Stimulated activated naive CD4-positive, alpha-beta T cell (primary cell): ENCODE measurements around the gene KCNG1.
"Not testable (repeated sequence)": the region's sequence is repeated elsewhere in the genome, so short reads cannot be mapped to it uniquely, and the experiment has no call there.

Experiments
- DNase-seq, 6 experiments: peaks; one replicate each; lab custom pipeline; 2025; lab: John Stamatoyannopoulos, UW

KCNG1 gene

DNA sequence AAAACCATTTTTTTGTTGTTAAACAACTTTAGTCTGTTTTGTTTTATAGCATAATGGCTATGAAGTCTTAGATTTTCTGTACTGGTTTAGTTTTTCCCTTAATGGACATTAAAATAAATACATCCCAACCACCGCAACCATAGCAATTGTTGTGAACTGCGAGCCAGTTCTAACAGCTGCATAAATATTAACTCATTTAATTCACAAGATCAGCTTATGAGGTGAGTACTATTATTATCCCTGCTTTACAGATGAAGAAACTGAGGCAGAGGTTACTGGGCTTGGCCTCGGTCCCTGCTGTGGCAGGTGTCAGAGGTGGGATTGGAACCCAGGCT lies 41.2 kb downstream of the KCNG1 start:
- DNase-seq = no peak

DNA sequence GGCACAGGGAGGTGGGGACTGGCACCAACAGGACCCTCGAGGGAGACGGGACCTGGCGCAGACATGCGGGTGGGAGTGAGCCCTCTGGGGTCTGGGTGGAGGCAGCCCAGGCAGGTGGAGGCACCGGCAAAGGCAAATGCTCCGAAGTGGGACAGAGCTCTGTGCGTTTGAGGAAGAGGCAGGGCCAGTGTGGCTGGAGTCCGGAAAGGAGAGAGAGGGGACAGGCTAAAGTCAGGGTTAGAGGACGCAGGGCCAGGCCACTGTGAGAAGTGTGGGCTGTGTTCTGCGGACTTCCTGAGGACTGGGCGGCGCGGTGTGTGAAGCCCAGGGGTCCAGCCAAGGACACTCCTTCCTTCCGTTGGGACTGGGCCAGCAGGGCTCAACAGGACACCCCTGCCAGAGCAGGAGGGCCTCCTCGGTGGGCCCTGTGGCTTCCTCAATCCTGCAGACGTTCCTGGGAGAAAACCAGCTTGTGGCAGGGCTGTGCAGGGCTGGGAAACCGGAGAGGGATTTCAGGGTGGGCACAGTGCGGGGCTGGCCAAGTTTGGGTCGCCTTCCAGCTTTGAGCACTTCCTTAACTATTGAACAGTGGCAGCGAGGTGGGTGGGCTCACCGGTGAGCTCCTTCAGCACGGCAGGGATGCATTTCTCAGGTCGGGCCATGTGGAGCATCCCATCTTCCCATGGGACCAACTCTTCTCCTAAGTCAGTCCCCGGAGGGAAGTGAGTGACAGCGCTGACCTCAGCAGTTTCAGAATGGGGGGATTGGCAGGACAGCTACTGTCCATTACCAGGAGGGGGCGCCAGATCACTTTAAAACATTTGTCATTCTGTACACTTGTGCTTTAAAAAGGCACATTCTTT lies 41.8 kb downstream of the KCNG1 start:
- peak in 5 of 6 experiments; percentile 16 to 58 (median 36) for DNase-seq

DNA sequence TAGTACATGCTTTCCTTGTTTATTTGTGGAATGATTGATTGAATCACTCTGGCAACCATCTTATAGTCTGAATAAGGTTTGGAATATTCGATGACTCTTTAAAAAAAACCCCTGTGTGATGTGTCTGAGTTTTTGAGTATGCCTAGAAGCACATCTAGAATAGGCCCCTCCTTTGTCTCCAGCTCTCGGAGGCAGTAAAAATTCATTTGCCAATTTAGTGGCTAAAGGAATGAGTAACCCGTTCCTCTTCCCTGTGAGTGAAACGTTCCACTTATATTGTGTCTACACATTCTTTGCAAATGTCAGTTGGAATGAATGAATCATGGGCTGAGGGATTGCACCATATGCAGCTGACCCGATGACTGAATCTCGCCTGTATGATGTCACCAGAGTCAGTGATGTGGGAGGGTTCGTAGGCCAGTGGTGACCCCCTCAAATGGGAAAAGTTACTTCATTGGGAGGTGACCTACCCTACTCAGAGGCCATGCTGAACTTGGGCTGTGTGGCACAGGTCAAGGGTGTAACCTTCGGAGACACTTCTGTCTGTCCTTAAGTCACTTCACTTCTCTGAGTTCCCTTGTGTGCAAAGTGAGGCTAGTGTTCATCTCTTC lies 42.7 kb downstream of the KCNG1 start:
- no peak for DNase-seq

DNA sequence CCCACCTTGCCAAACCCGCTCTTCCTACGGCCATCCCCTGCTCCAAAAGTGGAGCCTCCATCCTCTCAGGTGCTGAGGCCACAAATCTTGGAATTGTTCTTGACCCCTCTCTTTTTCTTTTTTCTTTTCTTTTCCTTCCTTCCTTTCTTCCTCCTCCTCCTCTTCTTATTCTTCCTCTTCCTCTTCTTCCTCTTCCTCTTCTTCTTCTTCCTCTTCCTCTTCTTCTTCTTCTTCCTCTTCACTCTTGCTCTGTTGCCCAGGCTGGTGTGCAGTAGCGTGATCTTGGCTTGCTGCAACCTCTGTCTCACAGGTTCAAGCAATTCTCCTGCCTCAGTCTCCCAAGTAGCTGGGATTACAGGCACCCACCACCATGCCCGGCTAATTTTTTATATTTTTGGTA lies 44.4 kb downstream of the KCNG1 start:
- DNase-seq = not testable (repeated sequence)

DNA sequence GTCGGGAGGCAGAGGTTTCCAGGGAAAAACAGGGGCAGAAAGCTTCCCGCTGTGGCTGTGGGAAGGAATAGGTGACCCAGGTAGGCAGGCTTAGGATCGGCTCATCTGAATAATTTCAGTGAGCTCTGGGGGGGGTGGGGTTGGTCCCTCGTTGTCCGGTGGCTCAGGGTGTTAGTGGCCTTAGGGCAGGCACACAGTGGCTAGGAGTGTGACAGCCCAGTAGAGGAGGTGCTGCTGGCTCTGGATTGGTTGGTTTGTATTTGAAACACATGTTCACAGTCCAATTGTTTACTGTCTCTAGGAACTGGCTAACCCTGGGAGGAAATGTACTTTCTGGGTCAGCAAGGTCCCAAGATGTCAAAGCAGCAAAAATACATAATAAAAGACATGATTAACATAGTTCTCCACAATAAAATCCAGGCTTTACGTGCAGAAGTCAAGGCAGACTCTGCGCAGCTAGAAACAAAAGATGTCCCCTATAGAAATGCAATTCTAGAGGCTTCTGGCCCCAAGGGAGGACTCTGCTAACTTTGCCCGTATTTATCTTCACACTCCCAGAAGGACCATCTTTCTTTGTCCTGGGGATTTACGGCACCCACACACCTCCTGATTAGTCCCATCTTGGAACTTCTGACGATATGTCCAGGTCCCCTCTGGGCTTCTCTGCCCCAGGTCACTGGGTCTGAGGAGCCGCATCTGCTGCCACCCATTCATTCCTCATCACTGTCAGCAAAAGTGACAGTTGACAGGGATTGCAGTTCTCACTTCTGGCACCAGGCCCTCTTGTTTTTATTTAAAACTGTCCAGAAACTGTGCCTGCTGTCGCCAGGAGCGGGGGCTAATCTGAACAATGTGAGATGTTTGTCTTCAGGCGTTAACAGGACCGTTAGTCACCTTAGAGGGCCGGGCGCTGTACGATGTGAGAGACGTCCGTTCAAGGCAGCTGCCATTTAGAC lies 45.6 kb downstream of the KCNG1 start:
- DNase-seq = no peak

DNA sequence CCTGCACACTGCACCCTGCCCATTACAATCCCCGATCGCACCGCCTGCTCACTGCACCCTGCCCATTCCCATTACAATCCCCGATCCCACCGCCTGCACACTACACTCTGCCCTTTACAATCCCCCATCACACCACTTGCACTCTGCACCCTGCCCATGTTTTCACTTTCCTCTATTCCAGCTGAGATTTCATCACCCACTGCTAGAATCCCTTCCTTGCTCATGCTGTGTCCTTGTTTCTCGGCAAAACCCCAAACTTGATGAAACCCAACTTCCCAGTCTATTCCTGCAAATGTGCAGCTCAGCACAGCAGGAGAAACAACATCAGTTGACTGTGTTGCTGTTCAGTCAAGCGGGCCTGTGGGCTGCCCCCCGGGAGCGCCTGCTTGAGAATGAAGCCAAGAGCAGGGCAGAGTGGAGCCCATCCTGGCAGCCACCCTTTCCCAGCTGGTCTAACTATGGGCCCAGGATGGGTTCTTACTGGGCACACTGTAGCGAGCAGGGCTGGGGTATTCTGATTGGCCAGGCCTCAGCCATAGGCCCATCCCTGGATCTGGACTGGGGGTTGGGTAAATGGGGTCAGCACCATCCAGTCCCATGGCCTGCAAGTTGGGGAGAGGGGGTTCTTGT lies 47.1 kb downstream of the KCNG1 start:
- no peak for DNase-seq

DNA sequence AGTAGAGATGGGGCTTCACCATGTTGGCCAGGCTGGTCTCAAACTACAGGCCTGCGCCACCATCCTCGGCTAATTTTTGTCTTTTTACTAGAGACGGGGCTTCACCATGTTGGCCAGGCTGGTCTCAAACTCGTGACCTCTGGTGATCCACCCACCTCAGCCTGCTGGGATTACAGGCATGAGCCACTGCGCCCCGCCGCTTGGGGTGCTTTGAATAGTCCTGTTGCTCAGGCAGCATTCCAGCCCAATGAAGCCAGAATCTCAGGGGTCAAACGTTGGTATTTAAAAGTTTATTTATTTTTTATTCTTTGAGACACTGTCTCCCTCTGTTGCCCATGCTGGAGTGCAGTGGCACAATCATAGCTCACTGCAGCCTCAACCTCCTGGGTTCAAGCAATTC lies 53.0 kb downstream of the KCNG1 start:
- DNase-seq = no peak

DNA sequence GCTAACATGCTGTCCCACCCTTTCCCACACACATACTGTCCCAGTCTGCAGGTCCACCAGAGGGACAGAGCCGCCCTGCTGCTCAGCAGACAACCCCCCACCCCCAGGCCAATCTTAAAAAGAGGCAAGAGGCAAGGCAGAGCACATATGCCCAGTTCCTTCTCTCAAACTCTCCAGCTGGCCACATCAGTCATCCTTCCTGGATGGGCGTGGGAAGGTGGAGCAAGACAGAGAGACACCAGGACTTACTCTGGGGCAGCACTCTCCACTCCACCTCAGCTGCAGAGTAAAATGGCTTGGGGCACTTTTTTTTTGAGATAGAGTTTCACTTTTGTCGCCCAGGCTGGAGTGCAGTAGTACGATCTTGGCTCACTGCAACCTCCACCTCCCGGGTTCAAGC lies 53.5 kb downstream of the KCNG1 start:
- no peak for DNase-seq

DNA sequence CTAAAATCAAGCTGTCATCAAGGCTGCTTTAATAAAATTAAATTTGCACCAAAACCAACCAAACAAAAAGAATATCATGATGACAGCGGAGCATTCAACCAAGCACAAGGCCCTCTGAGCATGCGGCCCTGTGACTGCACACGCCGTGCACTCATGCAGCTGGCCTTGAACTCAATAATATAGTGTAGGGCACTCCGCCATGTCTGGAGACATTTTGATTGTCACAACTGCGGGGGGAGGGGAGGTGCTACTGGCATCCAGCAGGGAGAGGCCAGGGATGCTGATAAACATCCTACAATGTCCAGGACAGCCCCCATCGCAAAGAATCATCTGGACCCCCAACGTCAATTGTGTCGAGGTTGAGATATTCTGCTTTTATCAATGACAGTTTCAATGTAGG lies 54.6 kb downstream of the KCNG1 start:
- no peak for DNase-seq

DNA sequence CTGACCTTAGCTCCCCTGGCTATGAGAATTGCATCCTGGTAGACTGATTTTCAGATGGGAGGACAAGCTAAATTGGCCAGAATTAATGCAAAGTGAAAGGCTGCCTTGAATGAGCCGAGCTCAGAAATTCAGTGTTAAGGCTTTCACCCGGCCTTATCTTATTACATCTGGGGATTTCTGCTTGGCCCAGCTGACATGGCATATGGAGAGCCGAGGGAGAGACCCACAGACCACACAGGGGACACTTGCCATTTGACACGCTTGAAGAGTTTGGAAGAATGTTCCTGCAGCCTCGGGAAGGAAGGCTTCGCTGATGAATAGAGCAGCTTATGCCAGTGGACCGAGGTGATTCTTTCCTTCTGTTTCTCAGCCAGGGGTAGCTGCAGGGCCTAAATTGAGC lies 55.3 kb downstream of the KCNG1 start:
- DNase-seq = no peak

DNA sequence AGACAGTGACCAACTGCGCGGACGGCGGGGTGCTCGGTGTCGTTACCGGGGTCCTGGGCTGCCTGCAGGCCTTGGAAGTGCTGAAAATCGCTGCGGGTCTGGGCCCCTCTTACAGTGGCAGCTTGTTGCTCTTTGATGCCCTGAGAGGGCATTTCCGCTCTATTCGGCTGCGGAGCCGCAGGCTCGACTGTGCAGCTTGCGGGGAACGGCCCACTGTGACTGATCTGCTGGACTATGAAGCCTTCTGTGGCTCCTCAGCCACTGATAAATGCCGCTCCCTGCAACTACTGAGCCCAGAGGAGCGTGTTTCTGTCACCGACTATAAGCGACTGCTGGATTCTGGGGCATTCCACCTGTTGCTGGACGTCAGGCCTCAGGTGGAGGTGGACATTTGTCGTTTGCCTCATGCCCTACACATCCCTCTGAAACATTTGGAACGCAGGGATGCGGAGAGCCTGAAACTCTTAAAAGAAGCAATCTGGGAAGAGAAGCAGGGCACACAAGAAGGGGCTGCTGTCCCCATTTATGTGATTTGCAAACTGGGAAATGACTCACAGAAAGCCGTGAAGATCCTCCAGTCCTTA lies 63.3 kb downstream of the KCNG1 start:
- DNase-seq = no peak

DNA sequence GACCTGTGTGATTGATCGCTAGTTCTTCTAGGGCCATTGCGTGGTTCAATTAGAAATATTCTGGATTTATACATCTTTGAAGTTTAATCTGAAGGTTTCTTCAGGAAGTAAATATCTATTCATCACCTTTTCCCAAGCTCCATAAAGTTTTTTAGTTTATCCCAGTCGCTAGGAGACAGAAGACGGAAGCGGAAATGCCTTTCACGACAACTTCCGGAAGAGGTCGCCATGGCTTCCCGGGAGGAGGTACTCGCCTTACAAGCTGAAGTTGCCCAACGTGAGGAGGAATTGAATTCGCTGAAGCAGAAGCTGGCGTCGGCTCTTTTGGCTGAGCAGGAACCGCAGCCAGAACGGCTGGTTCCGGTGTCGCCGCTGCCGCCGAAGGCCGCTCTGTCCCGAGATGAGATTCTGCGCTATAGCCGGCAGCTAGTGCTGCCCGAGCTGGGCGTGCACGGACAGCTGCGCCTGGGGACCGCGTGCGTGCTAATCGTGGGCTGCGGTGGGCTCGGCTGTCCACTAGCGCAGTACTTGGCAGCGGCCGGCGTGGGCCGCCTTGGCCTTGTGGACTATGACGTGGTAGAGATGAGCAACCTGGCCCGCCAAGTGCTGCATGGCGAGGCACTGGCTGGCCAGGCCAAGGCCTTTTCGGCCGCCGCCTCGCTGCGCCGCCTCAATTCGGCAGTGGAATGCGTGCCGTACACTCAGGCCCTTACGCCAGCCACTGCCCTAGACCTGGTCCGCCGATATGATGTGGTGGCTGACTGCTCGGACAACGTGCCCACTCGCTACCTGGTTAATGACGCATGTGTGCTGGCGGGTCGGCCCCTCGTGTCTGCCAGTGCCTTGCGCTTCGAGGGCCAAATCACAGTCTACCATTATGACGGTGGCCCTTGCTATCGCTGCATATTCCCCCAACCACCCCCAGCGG lies 64.0 kb downstream of the KCNG1 start, which contains the start of gene MOCS3:
Gene MOCS3, plus strand, starts transcription at position 204 of the 928 bp plus-strand sequence. Its CDS starts 25 bp downstream, at position 229.
- peak; percentile 77 to 97 (median 89) for DNase-seq

DNA sequence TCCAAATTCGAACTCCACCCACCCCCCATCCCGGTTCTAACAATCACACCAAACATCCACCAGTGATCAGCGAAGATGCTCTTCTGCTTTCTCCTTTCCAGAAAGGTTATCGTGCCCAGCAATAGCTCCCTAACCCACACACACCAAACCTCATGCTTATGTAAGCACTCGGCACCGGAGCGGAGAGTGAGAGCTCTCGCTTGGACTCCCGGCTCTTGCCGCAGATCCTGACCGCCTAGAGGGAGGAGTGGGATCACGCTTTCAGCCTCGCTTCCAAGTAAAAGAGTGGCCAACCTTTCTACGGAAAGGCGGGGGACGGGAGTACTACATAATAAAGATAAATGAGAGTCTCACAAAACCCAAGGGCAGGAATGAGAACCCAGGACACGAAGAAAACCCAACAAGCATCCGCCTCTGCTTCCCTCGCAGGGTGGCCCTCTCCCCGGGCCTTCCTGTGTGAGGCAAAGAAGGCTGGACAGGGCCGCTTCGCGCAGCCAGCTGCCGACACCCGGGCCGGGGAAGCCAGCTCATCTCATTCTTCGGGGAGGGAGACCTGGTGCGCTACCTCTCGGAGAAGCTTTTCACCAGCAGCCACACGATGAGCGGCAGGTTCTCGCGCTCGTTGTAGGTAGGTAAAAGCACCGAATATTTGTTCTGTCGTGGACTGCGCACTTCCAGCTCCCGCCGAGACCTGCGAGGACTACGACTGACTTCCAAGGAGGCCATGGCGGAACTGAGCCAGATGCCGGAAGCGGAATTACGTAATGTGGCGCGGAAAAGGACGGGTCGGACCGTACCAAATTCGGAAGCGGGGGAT lies 64.9 kb downstream of the KCNG1 start, which contains the start of gene DPM1:
Gene DPM1, minus strand, starts transcription at position 735 of the 817 bp plus-strand sequence. Its CDS starts 9 bp downstream, at position 726.
- DNase-seq = peak in 4 of 6 experiments; percentile 40 to 86 (median 82)

DNA sequence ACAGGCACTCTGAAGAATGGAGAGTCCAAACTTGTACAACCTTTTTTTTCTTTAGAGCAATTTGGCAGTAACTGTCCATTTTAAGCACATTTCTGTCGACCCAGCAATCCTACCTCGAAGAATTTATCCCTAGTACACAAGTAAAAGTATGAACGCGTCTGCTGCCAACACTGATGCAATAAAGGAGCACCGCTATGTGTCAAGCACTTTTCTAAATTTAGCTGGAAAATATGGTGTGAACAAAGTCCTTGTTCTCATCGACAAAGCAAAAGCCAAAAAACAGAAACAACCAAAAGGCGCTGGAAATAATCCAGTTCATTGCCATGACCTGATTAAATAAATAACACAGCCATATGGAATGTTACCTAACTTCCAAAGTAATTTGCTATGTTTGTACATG lies 65.6 kb downstream of the KCNG1 start:
- DNase-seq = no peak

DNA sequence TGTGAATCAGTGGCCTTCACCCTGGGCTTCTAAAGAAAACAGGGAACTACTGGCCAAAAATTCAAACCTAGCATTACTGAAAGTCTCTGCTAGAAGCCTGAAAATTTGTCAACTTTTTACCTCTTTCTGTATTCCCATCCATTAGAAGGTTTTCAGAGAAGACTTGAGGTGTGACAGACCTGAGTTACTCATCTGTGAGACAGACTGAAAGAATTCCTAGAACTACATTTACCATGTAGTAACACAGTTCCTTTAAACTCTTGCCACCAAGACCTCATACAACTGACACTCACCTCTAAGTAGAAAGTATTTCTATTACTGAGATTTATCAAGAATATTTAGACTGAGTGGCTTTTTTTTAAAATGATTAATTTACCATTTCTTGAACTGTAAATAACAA lies 69.1 kb downstream of the KCNG1 start:
- no peak for DNase-seq
